HUDEP-2 (cell line): ENCODE measurements around the gene MYH13.

Experiments
- DNase-seq, 76 experiments: peaks; one replicate each; lab custom pipeline; 2025; ENCODE audit not compliant: unreplicated experiment in 76 of 76; lab: John Stamatoyannopoulos, UW

MYH13 gene

DNA sequence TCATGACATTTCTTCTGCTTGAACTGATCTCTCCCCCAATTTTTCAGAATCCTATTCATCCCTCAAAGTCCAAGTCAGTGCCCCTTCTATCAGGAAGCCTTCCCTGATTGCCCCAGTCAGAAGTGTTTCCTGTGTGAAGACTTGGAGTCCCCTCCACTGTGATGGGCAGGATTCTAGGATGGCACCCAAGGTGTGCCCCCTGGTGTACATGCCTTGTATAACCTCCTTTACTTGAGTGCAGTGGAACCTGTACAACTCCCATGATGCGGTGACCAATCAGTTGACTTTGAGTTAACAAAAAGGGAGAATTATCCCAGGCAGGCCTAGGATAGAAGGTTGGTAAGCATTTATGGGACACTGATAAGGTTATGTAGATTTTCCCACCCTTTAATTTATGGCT, 23.4 kb downstream of the MYH13 start:
- peak in 20 of 76 experiments; percentile 2 to 32 (median 10) for DNase-seq

- no peak for DNase-seq
Measured at GRCh38 chr17:10344816-10345215, 28.0 kb downstream of the MYH13 start.

GRCh38 chr17:10339051-10339450, 33.8 kb downstream of the MYH13 start:
- no peak for DNase-seq

GRCh38 chr17:10337976-10338375, 34.8 kb downstream of the MYH13 start:
- DNase-seq = no peak

GRCh38 chr17:10337136-10337535, 35.7 kb downstream of the MYH13 start:
- DNase-seq = no peak

DNA sequence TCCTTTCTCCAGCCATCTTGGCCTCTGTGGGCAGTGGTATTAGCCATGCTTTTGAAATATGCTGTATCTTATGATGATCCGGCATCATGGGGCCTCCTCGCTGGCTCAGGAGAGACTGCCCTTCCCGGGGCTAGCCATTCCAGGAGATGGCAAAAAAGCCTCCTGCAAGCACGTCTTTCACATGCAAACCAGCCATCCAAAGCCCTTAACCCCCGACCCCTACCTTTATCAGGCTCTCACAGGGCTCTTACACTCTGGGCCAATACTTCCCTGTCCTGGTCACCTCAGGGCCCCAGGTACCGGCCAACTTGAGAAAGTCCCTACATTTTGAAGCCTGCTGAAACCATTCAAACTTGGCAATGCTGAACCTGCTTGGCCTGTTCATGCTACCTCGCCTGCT, 36.4 kb downstream of the MYH13 start:
- no peak for DNase-seq

DNA sequence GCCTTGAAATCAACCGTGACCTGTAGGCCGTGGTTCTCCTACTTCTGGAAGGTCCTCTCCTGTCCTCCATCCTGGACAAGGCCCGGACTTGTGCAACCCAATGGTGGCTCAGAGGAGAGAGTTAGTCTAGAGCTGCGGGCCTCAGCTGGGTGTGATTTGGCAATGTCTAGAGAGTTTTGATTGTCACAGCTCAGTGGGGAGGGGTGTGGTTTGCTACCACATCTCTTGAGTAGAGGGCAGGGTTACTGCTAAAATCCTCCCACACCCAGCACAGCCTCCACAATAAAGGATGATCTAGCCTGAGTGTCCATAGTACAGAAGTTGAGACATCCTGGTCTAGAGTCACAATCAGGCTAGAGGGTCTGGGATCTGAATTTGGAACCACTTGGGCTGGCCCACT, 40.3 kb downstream of the MYH13 start:
- peak in 2 of 76 experiments; percentile 1 to 3 for DNase-seq

DNA sequence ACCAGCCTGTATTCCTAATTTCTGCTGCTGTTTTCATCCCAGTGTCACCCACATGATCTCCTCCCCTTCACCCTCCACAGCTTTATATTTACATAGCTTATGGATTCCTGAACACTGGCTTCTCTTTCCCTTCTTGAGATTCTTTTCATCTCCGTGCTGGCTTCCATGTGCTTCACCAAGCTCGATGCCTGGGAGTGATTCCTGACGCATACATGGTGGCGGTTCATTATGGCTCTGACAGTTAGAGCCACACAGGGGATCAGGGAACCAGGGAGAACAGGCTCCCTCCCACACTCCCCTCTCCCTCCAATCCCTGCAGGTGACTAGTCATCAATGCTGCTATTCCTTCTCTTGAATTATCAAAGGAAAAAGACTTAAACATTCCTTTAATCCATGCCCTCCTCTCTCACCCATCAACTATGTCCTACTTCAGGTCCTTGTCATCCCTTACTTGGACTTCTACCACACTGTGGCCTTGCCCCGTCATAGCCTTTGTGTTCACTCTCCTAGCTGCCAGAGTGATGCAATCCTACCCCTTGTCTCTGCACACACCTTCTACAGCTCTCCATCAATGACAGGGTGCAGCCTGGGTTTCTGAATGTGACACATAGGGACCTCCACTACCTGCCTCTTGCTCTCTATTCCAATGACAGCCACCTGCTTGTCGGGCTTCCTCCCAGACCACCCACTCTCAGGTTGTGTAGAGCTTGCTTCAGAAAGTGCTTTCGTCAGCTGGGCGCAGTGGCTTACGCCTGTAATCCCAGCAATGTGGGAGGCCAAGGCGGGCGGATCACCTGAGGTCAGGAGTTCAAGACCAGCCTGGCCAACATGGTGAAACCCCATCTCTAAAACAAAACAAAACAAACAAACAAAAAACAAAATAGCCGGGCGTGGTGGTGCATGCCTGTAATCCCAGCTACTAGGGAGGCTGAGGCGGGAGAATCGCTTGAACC, 43.6 kb downstream of the MYH13 start:
- DNase-seq = no peak

DNA sequence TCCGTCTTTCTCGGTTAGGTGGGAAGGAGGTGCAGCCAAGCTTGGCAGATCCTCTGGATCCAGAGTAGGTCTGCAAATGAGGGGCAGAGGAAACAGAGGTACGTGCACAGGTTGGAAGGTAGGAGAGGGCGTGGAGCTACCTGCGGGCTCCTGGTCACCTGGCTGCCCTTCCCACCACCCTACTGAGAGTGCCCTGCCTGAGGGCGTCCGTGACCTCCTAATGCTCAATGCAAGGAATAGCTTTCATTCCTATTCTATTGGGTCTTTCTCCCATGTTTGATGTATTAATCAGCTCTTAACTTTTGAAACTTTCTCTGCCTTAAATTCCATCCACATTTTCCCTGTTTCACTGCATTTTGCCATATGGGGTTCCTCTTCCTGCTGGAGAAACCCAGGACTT, 44.6 kb downstream of the MYH13 start:
- DNase-seq = no peak

DNA sequence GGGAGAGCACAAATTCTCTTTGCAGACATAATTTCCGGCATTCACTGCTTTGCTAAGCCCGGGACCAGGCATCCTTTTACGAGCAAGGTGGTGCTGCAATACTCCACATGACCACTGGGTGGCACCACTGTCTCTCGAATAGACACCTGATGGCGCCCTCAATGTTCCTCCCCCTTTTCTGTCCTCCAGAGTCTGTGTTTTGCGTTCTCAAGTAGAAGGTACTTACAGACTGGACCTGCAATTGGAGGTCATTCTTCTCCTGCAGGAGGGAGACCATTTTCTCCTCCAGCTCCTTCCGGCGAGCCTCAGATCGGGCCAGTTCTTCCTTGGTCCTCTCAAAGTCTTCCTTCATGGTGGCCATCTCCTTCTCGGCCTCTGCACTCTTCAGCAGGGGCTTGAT, 45.2 kb downstream of the MYH13 start:
- peak in 68 of 76 experiments; percentile 7 to 84 (median 60) for DNase-seq

DNA sequence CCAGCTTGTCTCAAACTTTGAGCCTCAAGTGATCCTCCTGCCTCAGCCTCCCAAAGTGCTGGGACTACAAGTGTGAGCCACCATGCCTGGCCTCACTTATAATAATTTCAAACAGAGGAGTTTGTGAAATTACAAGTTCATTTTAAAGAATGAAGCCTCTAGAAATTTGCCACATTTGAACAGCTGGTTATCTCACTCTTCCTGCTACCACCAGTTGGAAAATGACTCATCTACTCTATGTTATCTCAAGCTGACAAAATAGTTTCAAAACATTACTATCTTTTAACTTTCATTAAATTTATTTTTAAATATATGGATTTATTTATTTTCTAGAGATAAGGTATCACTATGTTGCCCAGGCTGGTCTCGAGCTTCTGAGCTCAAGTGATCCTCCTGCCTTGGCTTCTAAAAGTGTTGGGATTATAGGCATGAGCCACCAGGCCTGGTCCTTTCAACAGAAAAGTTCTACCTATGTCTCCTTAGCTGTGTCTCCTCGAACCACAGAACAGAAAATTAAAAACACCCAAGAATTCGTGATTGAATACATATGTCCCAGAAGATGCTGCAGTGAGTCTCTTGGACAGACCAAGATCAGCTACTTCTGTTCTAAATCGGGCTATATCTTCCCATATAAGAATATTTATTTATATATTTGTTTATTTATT, 47.6 kb downstream of the MYH13 start:
- peak in 12 of 76 experiments; percentile 1 to 62 (median 24) for DNase-seq

- DNase-seq = no peak
Measured at GRCh38 chr17:10323812-10324610, 48.8 kb downstream of the MYH13 start.

GRCh38 chr17:10318535-10318934, 54.3 kb downstream of the MYH13 start:
- DNase-seq = no peak

DNA sequence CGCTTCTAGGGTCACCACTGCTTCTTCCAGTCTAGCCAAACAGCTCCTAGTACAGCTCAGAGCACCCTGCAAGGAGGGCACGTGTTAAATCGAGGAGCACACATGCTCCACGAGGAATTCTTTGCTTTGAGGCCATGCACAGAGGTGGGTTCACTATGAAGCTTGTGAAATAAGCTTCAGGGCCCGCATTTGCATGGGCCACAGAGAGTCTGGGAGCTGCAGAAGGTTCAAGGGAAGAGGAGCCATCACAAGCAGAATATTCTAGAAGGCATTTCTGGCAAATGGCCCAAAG, 55.3 kb downstream of the MYH13 start:
- no peak for DNase-seq

DNA sequence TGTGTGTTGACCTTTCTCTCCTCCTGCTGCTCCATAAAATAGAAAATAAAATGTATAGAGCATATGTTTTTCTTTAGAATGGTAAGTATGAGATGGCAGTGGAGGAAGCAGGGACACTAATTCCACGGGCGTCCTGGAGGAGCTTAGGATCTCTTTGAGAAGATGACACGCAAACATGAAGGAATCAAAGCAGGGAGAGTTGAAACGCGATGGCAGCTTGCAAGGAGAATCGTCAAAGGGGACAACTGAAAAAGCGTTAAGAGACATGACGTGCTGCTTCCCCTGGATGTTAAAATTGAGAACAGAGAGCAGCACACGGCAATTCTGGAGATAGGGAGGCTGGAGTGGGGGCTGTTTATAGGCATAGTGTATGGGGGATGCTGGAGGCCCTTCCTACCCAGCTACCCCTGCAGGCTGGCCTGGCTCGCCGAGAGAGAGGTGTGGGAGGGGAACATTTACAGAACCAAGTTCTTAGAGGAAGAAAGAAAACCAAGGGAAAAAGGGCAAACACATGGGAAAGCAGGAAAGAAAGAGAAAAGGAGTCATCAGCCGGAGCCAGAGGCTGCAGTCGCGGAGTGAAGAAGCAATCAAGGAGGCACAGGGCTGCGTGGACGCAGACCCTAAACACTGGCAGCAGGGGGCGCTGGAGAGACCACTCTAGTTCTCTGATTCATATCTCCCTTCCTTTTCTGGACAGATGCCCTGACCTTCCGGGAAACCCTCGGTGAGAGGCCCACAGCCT, 55.8 kb downstream of the MYH13 start:
- DNase-seq = peak in 73 of 76 experiments; percentile 10 to 84 (median 63)

DNA sequence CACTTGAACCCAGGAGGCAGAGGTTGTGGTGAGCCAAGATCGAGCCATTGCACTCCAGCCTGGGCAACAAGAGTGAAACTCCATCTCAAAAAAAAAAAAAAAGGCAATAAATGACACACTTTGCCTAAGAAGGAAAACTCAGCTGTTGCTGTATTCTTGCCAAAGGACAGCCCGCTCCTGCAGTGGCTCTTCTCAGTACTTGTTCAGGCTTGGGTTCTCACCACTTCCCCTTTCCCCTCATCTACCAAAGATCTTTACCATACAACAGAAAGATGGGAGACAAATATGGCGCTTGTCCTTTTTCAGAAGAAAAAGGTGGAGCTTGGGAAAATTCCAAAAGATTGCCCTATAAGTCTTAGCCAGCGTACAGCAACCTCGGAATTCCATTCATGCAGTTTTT, 58.5 kb downstream of the MYH13 start:
- DNase-seq = no peak

GRCh38 chr17:10313037-10313672, 59.7 kb downstream of the MYH13 start:
- no peak for DNase-seq

GRCh38 chr17:10311131-10311530, 61.7 kb downstream of the MYH13 start:
- no peak for DNase-seq

- DNase-seq = no peak
Measured at GRCh38 chr17:10309003-10309974, 63.5 kb downstream of the MYH13 start.
